HG03039 (cell line): Measurements from ENCODE around the gene GPR25.

Experiments used
- ATAC-seq: cut with Tn5 transposase; IDR thresholded peaks from one replicate; pipeline ENCODE4 v1.9.1; 2021; ENCODE audit warnings: mild to moderate bottlenecking, moderate library complexity; ENCODE audit not compliant: unreplicated experiment

The GPR25 gene

GRCh38 chr1:200893411-200893901 is 20.7 kb downstream of the GPR25 start:
- ATAC-seq = no peak

GRCh38 chr1:200894712-200895442 is 22.1 kb downstream of the GPR25 start, which contains the start of gene INAVA:
Gene INAVA, plus strand, starts transcription at chr1:200894900. Its CDS starts 3,501 bp downstream, at chr1:200898401.
- ATAC-seq = no peak

GRCh38 chr1:200895443-200895789 is 22.6 kb downstream of the GPR25 start:
- ATAC-seq = no peak

- ATAC-seq = no peak
These were observed 23.2 kb downstream of the GPR25 start for GRCh38 chr1:200895801-200896530.

DNA sequence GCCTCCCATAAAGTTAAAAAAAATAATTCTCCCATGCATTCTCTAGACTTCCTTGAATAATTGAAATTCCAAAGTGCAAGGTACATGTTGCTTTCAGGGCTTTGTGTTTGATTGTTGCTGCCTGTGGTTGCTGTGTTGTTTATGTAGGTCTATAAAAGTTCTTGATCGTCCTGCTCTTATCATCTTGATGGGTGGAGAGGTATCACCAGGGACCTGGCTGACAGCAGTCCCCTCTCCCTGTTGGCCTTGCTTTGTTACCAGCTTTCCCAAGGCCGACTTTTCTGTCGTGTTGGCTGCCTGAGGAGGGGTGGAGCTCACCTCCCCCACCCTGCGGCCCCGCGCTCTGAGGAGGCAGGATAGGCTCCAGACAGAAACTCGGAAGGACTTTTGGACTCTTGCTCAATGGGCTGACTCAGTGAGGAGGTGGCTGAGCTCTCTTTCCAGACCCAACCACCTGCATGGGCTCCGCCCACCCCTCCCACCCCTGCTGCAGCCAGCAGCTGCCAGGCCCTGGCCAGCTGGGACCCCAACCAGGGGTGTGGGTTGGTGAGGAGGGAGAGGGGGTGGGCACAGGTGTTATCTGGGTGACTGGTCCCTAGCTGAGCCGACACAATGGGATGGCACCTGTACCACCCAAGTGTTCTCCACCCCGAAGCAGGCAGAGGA is 23.9 kb downstream of the GPR25 start:
- no peak for ATAC-seq

GRCh38 chr1:200897259-200897658 is 24.5 kb downstream of the GPR25 start:
- no peak for ATAC-seq

DNA sequence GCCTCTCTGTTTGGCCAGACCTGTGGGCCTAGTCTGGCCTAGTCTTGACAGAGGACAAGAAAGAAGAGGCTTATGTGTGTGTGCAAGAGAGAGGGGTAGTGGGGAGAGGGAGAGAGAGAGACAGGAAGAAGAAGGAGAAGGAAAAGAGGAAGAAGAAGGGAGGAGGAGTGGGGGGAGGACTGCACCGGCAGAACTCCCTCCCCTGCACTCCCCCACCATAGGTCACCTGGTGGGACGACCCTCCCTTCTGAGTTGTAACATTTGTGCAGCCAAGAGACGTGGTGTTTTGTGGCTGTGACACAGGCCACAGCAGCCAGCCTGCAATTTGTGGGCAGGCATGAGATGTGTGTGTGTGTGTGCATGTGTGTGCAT is 26.2 kb downstream of the GPR25 start:
- no peak for ATAC-seq

DNA sequence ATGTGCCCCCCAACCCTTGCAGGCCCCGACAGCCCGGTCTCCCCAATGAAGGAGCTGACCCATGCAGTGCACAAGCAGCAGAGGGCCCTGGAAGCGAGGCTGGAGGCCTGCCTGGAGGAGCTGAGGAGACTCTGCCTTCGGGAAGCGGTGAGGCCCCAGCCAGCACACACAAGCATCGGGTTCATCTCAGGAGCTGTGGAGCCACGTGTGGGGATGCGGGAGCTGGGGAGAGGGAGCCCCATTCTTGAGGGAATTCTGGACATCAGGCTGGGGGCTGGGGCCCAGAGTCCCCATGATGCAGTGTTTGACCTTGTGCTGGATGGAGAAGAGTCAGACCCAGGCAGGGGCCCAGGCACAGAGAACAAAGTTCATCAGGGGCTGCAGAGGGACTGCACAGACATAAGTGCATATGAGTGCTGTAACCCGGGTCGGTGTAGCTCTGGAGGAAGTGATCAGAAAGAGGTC is 26.7 kb downstream of the GPR25 start:
- no peak for ATAC-seq

GRCh38 chr1:200899954-200900867 is 27.4 kb downstream of the GPR25 start:
- no peak for ATAC-seq

DNA sequence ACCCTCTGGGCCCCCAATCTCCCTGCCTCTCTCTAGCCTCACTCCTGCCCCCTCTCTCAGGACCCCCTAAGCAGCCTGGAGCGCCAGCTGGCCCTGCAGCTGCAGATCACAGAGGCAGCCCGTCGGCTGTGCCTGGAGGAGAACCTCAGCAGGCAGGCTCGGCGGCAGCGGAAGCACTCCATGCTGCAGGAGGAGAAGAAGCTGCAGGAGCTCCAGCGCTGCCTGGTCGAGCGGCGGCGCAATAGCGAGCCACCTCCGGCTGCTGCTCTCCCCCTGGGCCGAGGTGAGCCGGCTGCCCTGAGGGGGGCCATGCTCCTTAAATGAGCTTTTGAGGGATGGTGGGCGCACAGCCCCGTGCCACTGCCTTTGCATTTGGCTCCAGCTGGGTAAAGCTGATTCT is 28.1 kb downstream of the GPR25 start:
- ATAC-seq = no peak

DNA sequence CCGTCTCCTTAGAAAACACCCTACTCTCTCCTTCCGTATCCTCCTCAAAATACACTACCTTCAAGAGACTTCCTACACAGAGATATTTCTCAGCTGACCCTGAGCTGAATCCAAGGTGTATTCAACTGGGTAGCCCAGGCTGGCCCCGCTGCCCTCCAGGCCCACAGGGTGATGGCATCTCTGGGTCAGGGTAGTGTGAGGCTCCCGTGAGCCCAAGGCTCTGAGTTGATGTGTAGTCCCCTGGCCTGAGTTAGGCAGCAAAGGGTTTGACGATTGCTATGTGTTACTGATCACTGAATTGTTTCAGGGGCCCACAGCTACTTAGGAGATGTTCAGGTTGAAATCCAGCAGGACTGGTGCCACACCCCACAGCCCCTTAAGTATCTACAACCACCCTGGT is 28.6 kb downstream of the GPR25 start:
- ATAC-seq = no peak

DNA sequence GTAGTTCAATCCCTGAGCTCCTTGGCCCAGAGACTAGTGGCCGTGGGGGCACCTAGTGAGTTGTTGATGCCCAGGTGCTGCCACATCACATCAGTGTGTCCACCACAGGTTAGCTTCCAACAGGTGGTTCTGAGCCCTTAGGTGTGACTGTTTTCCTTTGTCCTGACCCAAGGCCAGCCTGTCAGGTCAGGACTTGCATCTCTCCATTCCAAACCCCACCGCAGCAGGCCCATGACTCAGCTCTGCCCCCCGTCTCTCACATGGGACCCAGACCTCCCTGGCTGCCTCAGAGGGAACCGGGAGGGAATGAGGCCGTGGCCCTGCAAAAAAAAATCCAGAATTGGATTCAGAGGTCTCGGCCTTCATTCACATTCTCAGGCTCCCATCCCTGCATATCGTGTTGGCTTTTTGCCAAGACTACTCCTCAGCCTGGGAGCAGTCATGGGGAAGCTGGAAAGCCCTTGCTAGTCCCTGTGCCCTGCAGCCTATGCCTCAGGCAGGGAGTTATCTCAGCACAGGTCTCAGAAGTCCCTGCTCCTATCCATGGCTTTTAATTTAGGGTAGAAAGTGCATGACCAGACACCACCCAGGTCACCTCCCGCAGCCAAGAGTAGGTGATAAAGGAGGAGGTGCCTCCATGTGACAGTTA is 29.1 kb downstream of the GPR25 start:
- ATAC-seq = no peak

DNA sequence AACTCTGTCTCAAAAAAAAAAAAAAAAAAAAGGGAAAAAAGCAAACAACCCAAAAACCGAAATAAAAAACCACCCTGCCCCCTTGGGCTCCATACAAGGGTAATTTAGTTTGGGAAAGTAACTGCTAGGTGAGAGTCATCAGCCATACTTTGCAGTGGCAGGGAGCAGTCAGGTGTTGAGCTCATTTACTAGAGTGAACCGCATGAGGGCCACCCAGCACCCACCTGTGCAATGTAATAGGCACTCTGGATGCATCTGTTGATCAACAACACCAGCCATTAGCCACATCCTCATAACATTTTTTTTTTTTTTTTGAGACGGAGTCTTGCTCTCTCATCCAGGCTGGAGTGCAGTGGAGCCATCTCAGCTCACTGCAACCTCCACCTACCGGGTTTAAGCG is 31.0 kb downstream of the GPR25 start:
- ATAC-seq = no peak

DNA sequence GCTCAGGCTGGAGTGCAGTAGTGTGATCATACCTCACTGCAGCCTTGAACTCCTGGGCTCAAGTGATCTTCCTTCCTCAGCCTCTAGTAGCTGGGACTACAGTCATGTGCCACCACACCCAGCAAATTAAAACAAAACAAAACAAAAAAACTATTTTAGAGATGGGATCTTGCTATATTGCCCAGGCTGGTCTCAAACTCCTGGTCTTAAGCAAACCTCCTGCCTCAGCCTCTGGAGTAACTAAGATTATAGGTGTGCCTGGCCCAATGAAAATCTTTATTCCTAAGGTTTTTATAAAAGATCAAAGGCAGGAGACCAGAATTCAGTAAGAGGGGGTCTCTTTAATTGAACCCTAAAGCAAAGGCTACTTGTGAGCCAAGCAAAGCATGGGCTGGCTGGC is 32.0 kb downstream of the GPR25 start:
- no peak for ATAC-seq

GRCh38 chr1:200905411-200906052 is 32.8 kb downstream of the GPR25 start:
- ATAC-seq = no peak

DNA sequence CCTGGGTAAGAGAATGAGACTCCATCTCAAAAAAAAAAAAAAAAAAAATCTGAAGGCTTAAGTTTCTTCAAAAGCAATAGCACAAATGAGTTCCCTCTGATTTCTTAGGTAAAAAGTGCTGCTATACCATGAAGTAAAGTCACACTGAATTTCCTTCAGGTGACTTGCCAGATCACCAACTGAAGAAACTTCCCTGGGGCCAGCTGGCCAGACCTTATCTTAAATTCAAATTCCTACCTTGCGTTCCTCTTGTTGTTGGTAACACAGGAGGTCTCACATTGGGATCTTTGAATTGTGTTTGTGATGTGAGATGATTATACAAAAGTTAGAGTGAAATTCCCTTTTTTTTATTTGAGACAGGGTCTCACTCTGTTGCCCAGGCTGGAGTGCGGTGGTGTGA is 33.7 kb downstream of the GPR25 start:
- no peak for ATAC-seq

DNA sequence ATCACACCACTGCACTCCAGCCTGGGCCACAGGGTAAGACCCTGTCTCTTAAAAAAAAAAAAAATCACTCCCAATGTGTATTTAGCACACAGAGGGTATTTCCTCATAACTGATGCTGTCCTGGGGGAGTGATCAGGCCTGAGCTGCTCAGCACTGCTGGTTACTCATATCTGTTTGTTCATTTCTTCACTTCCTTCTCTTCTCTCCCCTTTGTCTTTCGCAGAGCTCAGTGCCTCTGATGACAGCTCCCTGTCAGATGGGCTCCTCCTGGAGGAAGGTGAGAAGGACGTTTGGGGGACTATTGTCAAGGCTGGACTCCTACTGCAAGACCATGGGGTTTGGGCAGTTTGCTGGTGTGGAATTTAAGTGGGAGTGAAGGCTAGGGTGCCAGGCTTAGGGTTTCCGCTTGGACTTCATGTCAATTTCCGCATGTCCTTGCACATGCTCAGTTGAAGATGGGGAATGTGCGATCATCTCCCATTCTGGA is 34.9 kb downstream of the GPR25 start:
- peak; percentile 58 for ATAC-seq

DNA sequence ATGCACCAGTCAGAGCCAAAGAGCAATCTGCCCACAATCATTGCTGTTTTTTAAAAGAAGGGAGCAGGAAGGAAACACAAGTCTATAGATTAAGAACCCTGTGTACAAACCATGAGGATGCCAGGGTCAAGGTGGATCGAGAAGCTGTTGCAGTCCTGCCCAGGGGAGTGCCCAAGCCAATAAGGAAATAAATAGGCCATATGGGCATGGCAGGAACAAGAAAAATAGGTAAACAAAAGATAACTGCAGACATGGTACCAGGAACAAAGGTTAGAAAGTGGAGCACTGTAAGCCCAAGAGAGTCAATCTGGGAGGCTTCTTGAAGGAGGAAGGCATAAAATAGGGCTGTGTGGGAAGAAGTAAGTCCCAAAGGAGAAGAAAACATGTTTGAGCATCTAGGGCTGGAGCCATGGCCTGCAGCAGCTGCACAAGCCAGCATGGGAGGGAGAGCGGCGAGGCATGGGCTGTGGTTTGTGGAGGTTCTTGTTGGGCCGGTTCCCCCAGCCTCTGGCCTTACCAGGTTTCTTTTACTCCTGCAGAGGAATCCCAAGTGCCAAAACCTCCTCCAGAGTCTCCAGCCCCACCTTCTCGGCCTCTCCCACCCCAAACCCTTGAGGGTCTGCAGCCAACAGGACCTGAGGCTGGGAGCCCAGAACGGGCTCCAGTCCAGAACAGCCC is 35.5 kb downstream of the GPR25 start:
- ATAC-seq = no peak

DNA sequence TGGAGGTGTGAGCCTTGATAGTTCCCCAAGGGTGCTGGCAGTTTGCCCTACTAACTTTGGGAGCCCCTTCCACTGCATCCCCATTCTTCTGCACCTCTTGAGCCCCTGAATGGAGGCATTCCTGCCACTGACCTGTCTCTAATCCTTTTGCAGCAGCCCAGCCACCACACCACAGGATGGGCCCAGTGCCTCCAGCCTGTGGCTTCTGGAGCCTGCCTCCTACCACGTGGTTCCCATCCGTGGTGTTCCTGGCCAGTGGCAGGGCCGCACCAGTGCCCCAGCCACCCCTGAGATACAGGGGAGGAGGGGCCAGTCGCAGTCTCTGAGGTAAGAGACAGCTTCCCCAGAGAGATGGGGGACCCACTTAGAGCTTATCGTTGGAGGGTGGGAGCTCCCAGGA is 36.3 kb downstream of the GPR25 start:
- no peak for ATAC-seq
